Measurements from ENCODE around the gene CARD10. TPM values are rescaled to one million over a fixed set of nuclear protein-coding genes. Genes with fewer than 3 reads are reported as not detected.
"Not testable (repeated sequence)": the region's sequence is repeated elsewhere in the genome, so short reads cannot be mapped to it uniquely, and the experiment has no call there.

Gene CARD10
- total RNA-seq, 1 donor from 2014 or later: 0.11 TPM

- intact Hi-C loops (cut with micrococcal nuclease): no loop called here
These were observed 47.3 kb downstream of the CARD10 start for GRCh38 chr22:37471727-37472417.

- intact Hi-C loops (cut with micrococcal nuclease): no loop called here
These were observed 49.1 kb downstream of the CARD10 start for GRCh38 chr22:37470087-37470445.

GRCh38 chr22:37469416-37470086, 49.7 kb downstream of the CARD10 start:
- intact Hi-C loops (cut with micrococcal nuclease): no loop called here

- intact Hi-C loops (cut with micrococcal nuclease): not testable (repeated sequence)
These were observed 51.0 kb downstream of the CARD10 start for GRCh38 chr22:37468201-37468695.

- intact Hi-C loops (cut with micrococcal nuclease): no loop called here
These were observed 51.7 kb downstream of the CARD10 start for GRCh38 chr22:37467391-37467955.

- intact Hi-C loops (cut with micrococcal nuclease): no loop called here
These were observed 55.0 kb downstream of the CARD10 start for GRCh38 chr22:37464181-37464580.

GRCh38 chr22:37462983-37463382, 56.2 kb downstream of the CARD10 start:
- intact Hi-C loops (cut with micrococcal nuclease): no loop called here

- intact Hi-C loops (cut with micrococcal nuclease): no loop called here
These were observed 56.8 kb downstream of the CARD10 start for GRCh38 chr22:37462436-37462835.

- intact Hi-C loops (cut with micrococcal nuclease): no loop called here
These were observed 57.3 kb downstream of the CARD10 start for GRCh38 chr22:37461961-37462360.

- intact Hi-C loops (cut with micrococcal nuclease): no loop called here
These were observed 58.5 kb downstream of the CARD10 start for GRCh38 chr22:37460684-37461083.

- intact Hi-C loops (cut with micrococcal nuclease): no loop called here
These were observed 60.0 kb downstream of the CARD10 start for GRCh38 chr22:37459206-37459605.

GRCh38 chr22:37457093-37457893, 61.9 kb downstream of the CARD10 start:
- intact Hi-C loops (cut with micrococcal nuclease): loop anchor here (1.0 to 2.0 kb wide), 3 partner anchors 141 to 198 kb away; no protein-coding TSS in a partner anchor

GRCh38 chr22:37456346-37456745, 62.9 kb downstream of the CARD10 start:
- intact Hi-C loops (cut with micrococcal nuclease): loop anchor here (2.0 kb wide), 1 partner anchor 198 kb away; no protein-coding TSS in a partner anchor

- intact Hi-C loops (cut with micrococcal nuclease): loop anchor here (2.0 kb wide), 1 partner anchor 197 kb away; no protein-coding TSS in a partner anchor
These were observed 63.3 kb downstream of the CARD10 start for GRCh38 chr22:37455896-37456295.

GRCh38 chr22:37454857-37455686, 64.1 kb downstream of the CARD10 start:
- intact Hi-C loops (cut with micrococcal nuclease): no loop called here

GRCh38 chr22:37453696-37454095, 65.5 kb downstream of the CARD10 start:
- intact Hi-C loops (cut with micrococcal nuclease): no loop called here

GRCh38 chr22:37451218-37451617, 68.0 kb downstream of the CARD10 start:
- intact Hi-C loops (cut with micrococcal nuclease): no loop called here

- intact Hi-C loops (cut with micrococcal nuclease): no loop called here
These were observed 69.7 kb downstream of the CARD10 start for GRCh38 chr22:37449331-37450001.

- intact Hi-C loops (cut with micrococcal nuclease): no loop called here
These were observed 70.6 kb downstream of the CARD10 start for GRCh38 chr22:37448516-37449127.

- intact Hi-C loops (cut with micrococcal nuclease): no loop called here
These were observed 73.7 kb downstream of the CARD10 start for GRCh38 chr22:37445501-37445900.
